Fibroblast of lung (primary cell): ENCODE data around the gene OSBPL9.

Experiments used
- EZH2 ChIP-seq: IDR thresholded peaks from 2 replicates; pipeline ENCODE4 v1.5.1; 2012; ENCODE audit warnings: low read length, control low read depth, mild to moderate bottlenecking; ENCODE audit errors: missing control alignments
- TF ChIP-seq, protein P1 (sequence below), 2 donors: IDR thresholded peaks in 1 of 2; conservative IDR thresholded peaks in 1 of 2; 1 replicate in 1 of 2; 2 replicates in 1 of 2; pipeline ENCODE4 v1.5.1; 2011 to 2012; ENCODE audit warnings: low read length in 2 of 2, control low read depth in 1 of 2, inconsistent platforms in 1 of 2, low read depth in 1 of 2, mild to moderate bottlenecking in 1 of 2

DNA sequence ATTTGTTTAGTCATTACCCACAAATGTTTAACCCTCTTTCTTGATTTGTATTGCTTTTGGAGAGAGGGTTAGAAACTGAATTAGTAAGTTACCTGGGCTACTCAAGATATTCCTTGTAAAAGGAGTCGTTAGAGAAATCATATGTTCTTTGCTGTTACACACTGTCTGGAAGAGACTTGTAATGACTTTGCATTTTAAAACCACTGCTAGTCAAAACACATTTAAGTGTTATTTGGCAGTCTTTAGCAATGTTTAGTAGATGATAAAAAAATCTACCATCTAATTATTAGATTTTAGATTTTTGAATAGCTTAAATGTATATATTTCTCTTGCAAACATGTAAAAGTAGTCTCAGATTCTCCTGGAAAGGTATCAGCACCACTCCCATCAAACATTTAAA, 6.6 kb downstream of the OSBPL9 start:
- TF ChIP-seq, protein P1, sequence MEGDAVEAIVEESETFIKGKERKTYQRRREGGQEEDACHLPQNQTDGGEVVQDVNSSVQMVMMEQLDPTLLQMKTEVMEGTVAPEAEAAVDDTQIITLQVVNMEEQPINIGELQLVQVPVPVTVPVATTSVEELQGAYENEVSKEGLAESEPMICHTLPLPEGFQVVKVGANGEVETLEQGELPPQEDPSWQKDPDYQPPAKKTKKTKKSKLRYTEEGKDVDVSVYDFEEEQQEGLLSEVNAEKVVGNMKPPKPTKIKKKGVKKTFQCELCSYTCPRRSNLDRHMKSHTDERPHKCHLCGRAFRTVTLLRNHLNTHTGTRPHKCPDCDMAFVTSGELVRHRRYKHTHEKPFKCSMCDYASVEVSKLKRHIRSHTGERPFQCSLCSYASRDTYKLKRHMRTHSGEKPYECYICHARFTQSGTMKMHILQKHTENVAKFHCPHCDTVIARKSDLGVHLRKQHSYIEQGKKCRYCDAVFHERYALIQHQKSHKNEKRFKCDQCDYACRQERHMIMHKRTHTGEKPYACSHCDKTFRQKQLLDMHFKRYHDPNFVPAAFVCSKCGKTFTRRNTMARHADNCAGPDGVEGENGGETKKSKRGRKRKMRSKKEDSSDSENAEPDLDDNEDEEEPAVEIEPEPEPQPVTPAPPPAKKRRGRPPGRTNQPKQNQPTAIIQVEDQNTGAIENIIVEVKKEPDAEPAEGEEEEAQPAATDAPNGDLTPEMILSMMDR (conservative IDR thresholded peaks at IDR 0.05 in 1 of 2, IDR thresholded peaks at IDR 0.05 in 1 of 2; ENCODE audit: low read depth in 1 of 2, low read length in 2 of 2) = no peak
- TF ChIP-seq EZH2 = no peak
